Body of pancreas (tissue), 4 donors: ENCODE data around the gene ANKRD39.

Experiments
- CTCF ChIP-seq, 7 experiments: fragments of 450-650 bp in 4 of 7; fragments of 200-600 bp in 3 of 7; sonication (generic) in 3 of 7; IDR thresholded peaks; one replicate each; pipeline ENCODE4 v1.5.1; 2016 to 2019; ENCODE audit warnings: antibody characterized with exemption in 7 of 7
- POLR2A ChIP-seq, 3 donors: fragments of 450-650 bp; IDR thresholded peaks; one replicate each; pipeline ENCODE4 v1.6.1; 2016; ENCODE audit warnings: antibody characterized with exemption in 3 of 3, mild to moderate bottlenecking in 2 of 3

DNA sequence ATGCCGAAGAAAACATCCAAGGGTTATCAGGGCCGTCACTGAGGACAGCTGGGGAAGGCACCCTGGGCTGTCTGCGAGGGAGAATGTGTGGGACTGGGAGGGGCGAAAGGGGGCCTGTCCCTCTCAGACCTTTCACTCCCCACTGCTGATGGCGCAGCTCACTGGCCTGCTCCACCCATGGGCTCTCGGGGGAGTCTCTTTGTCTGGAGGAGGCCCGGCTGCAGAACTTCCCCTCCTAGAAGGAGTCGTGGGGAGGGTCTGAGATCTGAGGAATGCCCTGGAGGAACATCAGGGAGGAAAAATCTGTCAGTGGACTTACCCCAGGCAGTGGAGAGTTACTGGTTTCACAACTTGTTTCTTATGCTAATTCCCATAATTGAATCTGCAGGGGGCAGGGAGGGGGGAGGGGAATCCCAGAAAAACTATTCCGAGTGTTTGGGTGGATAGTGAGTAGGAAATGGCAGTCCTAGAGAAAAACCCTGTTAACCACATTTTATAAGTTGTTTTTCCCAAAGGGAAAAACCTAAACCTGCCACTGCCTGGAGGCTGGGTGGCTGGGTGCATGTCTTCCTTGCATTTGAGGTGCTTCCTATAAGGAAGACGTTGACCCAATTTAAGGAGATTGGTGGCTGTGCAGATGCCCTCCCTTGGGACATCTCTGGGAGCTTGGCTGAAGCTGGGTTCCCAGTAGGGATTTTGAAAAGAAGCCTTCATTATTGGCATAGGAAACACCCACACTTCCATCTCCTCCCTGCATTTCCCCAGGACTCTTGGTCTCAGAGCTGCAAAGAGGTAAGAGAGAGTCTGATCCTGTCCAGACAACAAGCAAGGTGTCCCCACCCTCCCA is 23.8 kb upstream of the ANKRD39 start:
- no peak for TF ChIP-seq CTCF (IDR thresholded peaks at IDR 0.05)
- no peak for TF ChIP-seq POLR2A (IDR thresholded peaks at IDR 0.05)
